H1 (cell line): Measurements from ENCODE around the gene LRRK1. TPM values are rescaled to one million over a fixed set of nuclear protein-coding genes. Genes with fewer than 3 reads are reported as not detected.

Source experiments
- ASH2L ChIP-seq: fragments of 200-600, 300-600 bp; sonication (generic); IDR thresholded peaks from one replicate; pipeline ENCODE4 v1.7.1; 2017; ENCODE audit warnings: low read length
- BCL11A ChIP-seq, 2 experiments: IDR thresholded peaks; one replicate each; pipeline ENCODE4 v1.6.1; 2011; ENCODE audit warnings: low read depth in 2 of 2, low read length in 2 of 2, mild to moderate bottlenecking in 2 of 2
- CHD7 ChIP-seq: fragments of 300-600 bp; sonication (generic); IDR thresholded peaks from 2 replicates; pipeline ENCODE4 v1.7.1; 2012; ENCODE audit warnings: low read length, moderate library complexity, mild to moderate bottlenecking, inconsistent platforms; ENCODE audit not compliant: insufficient replicate concordance
- EGR1 ChIP-seq: IDR thresholded peaks from 2 replicates; pipeline ENCODE4 v1.6.1; 2011; ENCODE audit warnings: low read depth, low read length, borderline replicate concordance
- HDAC2 ChIP-seq, 2 experiments: fragments of 300-600 bp in 1 of 2; sonication (generic) in 1 of 2; IDR thresholded peaks; 2 replicates each; pipeline ENCODE4 v1.6.1; 2011 to 2012; ENCODE audit warnings: low read depth in 2 of 2, low read length in 2 of 2, mild to moderate bottlenecking in 2 of 2, moderate library complexity in 2 of 2, borderline replicate concordance in 1 of 2, inconsistent platforms in 1 of 2
- SIRT6 ChIP-seq: IDR thresholded peaks from one replicate; pipeline ENCODE4 v1.7.1; 2012; ENCODE audit warnings: low read length, inconsistent platforms
- polyA plus RNA-seq, 7 experiments: library from polyadenylated mRNA; depleted of rRNA in 3 of 7; stranded (reverse) in 5 of 7; unstranded in 2 of 7; fragments of >200 nt in 5 of 7; fragments of 200-250 nt in 2 of 7; gene quantifications; 1 replicate in 5 of 7; 2 replicates in 1 of 7; 4 replicates in 1 of 7; pipeline versions ENCODE4 v1.2.1 to v1.2.3, GENCODE V29; 2011 to 2013; ENCODE audit warnings: missing spikeins in 2 of 7, mixed read lengths in 2 of 7
- total RNA-seq: library from RNA; stranded (reverse); fragmentation: NEBNext Ultra II Directional; extraction: Animal tissue kit (Norgen Biotek cat#: 25700); gene quantifications from 2 replicates; pipeline ENCODE4 v1.2.1, GENCODE V29; 2021
- TF ChIP-seq, protein P1 (sequence below), 3 experiments: IDR thresholded peaks; 1 replicate in 2 of 3; 2 replicates in 1 of 3; pipeline versions ENCODE4 v1.5.1 to v1.6.1; 2011; ENCODE audit warnings: low read length in 3 of 3, mild to moderate bottlenecking in 3 of 3, inconsistent platforms in 2 of 3, low read depth in 1 of 3, moderate library complexity in 1 of 3; ENCODE audit not compliant: insufficient read depth in 1 of 3; ENCODE audit errors: control extremely low read depth in 1 of 3

Gene LRRK1
- total and polyA plus RNA-seq, 2 of the 8 experiments (the other 6 are each of a cell fraction or from before 2014, with no cell fraction given): 1.2 to 3.6 TPM

DNA sequence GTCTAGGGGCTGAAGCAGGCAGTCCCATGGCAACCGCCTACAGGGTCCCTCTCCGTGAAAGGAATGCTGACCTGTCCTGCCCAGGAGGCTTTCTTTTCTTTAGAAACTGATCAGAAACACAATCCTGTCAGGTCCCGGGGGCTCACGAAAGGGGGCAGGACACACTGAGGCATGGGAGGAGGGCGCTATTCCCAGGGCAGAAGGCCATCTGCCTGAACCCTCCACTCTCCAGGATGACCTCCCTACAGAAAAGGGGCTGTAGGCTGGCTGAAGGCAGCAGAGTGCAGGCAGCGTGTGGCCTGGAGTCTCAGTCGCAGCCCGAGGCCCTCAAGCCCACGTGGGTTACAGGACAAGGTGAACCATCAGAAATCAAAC, 18.4 kb upstream of the LRRK1 start (continued):
- no peak for TF ChIP-seq BCL11A (IDR thresholded peaks at IDR 0.05; ENCODE audit: low read depth in 2 of 2, low read length in 2 of 2)
- TF ChIP-seq EGR1: no peak
- no peak for TF ChIP-seq ASH2L
- no peak for TF ChIP-seq SIRT6
- no peak for TF ChIP-seq HDAC2 (IDR thresholded peaks at IDR 0.05; ENCODE audit: borderline replicate concordance in 1 of 2, low read depth in 2 of 2, low read length in 2 of 2)
- TF ChIP-seq CHD7: no peak
- TF ChIP-seq, protein P1, sequence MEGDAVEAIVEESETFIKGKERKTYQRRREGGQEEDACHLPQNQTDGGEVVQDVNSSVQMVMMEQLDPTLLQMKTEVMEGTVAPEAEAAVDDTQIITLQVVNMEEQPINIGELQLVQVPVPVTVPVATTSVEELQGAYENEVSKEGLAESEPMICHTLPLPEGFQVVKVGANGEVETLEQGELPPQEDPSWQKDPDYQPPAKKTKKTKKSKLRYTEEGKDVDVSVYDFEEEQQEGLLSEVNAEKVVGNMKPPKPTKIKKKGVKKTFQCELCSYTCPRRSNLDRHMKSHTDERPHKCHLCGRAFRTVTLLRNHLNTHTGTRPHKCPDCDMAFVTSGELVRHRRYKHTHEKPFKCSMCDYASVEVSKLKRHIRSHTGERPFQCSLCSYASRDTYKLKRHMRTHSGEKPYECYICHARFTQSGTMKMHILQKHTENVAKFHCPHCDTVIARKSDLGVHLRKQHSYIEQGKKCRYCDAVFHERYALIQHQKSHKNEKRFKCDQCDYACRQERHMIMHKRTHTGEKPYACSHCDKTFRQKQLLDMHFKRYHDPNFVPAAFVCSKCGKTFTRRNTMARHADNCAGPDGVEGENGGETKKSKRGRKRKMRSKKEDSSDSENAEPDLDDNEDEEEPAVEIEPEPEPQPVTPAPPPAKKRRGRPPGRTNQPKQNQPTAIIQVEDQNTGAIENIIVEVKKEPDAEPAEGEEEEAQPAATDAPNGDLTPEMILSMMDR (IDR thresholded peaks at IDR 0.05; ENCODE audit: control extremely low read depth in 1 of 3, insufficient read depth in 1 of 3, low read depth in 1 of 3, low read length in 3 of 3): no peak
- TF ChIP-seq, all 59 proteins: peak for 0
